TTC549 (cell line): ENCODE data around the gene PRRX1.

Experiments used
- FAIRE-seq: peaks from 2 replicates; lab custom pipeline; 2012; peaks lifted over from hg19 to GRCh38; lab: Jason Lieb, UNC

Gene PRRX1

GRCh38 chr1:170664093-170664827, at the start of gene PRRX1:
Gene PRRX1 (plus strand): TSS chr1:170664131. CDS start chr1:170664219, 88 bp downstream.
- no peak for FAIRE-seq

DNA sequence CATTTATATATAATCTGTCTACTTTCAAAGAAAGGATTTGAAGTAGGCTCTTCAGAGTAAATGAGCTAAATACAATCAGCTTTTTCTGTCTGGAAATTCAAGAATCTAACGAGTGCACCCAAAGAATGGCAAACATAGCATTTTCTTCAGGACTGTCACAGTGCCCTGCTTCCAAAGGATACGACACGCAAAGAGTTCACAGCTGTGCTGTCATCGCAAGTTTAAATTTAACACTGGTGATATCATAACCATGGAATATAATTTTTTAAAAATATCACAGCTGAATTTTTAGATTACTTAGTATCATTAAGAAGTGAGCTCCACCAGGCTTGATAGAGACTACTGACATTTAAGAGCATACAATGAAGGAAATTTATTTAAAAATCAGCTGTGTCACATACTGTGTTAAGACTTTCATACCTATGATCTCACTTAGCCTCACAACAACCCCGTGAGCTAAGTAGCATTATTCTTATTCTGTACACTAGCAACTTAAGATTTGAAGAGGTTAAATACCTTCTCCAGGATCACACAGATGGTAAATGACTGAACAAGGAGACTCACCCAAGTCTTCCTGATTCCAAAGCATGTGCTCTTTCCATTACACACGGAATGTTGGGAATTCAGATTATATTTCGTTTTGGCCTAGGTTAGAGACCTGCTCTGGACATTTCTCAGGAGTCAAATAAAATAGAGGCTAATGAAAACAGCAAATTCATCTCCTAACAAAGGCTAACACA, 46.2 kb upstream of the PRRX1 start:
- no peak for FAIRE-seq

DNA sequence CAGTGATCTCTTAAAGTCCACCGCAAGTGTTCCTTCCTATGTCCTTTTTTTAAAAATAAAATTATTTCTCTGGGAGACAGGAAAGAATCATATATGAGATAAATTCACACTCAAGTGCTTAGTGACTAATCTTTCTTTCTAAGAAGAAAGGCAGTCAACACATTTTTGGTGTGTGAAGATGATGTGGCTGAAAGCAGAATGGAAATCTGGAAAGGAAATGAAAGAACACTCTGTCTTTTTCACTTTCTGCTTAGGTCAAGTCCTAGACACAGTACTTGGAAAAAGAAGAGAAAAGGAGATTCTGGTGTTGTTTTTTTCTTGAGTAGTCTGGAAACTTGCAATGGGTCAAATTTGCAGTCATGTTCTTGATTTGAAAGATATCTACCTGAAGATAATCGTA, 45.5 kb upstream of the PRRX1 start:
- no peak for FAIRE-seq

DNA sequence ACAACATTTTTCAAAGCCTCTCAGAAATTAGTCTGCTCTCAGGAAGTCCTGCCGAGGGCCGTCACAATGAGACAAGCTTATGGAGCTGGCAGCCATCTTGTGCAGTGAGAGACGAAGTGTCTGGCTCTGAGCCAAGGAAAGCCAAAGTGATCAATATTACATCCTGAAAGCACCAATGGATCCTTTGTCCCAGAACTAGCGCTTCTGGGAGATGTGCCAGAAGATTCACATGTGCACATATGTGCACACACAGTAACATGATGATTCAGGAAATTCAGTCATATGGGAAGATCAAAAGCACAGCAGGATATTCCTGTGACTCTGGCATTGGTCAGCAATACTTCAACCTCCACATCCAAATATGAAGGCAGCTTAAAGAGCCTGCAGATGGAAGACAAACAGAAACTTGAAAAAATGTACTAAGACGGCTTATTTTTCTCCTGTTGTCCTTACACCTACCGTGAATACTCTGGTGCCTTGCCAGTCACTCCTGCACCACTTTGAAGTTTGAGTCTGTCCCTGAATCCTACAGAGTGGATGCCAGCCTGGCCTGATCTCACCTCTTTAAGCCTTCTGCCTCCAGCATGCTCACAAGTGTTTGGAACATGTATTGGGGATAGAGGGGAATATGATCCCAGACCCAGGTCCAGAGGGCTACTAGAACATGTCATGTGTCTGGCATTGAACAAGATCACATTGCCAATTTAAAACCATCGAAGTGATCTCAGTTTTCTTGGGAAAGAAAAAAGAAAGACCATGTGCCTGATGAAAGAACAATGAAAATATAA, 44.5 kb upstream of the PRRX1 start:
- no peak for FAIRE-seq

GRCh38 chr1:170620164-170620563, 43.8 kb upstream of the PRRX1 start:
- no peak for FAIRE-seq

- no peak for FAIRE-seq
Observed at GRCh38 chr1:170623171-170623570, 40.8 kb upstream of the PRRX1 start.

DNA sequence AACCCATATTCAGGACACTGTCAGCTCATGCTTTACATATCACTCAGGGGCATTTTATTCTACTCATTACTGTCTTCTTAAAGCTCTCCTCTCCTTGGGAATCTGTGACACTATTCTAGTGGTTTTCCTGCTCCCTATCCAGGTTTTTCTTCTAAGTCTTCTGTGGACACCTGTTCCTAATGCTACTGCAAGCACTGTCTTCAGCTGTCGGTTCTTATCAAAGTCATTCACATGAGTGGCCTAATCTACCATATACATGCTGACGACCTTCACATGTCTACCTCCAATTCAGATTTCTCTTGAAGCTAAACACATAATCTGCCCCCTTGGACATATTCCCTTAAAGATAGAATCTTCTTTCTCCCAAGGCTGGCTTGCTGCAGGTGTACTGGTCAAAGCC, 39.8 kb upstream of the PRRX1 start:
- no peak for FAIRE-seq

GRCh38 chr1:170630977-170631376, 33.0 kb upstream of the PRRX1 start:
- FAIRE-seq: no peak

- FAIRE-seq: no peak
Observed at GRCh38 chr1:170634293-170634692, 29.6 kb upstream of the PRRX1 start.

DNA sequence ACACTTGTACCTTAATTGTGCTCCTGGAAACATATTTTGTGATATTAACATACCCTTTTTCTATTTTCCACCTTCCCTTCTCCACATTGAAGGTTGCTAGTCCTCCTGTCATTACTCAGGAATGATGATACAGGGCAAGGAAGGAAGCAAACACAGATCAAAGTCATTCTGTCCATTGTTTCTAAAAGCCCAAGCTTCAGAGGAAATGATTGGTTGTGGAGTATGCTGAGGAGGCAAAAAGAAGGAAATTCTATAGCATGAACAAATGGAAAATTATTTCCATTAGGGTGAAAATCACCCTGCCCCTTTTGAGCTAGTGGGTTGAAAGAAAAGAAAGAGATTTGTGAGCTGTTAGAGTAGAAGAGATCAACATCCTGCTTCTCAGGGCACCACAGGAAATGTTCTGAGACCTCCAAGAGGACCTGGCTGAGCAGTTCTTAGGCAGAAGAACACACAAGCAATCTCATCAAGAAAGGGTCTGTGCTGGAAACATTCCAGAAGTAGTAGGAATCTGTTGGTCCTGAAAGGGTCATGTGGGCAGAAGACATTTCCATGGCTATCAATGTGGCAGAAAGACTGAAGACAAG, 29.0 kb upstream of the PRRX1 start:
- FAIRE-seq: no peak

- FAIRE-seq: no peak
Observed at GRCh38 chr1:170640581-170640980, 23.4 kb upstream of the PRRX1 start.

DNA sequence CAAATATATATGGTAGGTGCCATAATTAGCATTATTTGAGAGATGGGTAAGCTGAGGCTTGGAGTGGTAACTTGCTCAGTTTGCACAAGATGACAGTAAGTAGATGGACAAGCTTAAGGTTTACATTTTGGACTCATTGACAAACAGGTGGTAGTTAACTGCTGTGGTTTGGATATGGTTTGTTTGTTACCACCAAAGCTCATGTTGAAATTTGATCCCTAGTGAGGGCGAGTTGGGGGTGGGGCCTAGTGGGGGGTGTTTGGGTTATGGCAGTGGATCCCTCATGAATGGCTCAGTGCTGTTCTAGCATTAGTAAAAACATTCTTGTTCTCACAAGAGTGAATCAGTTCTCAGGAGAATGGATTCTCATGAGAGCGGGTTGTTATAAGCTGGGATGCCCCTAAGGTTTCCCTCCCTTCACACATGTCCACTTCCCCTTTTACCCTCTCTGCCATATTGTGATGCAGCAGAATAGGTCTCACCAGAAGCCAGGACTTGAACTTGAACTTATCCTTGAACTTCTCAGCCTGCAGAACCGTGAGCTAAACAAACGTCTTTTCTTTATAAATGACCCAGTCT, 6.6 kb upstream of the PRRX1 start:
- FAIRE-seq: no peak

GRCh38 chr1:170659399-170660035, 4.4 kb upstream of the PRRX1 start:
- no peak for FAIRE-seq

GRCh38 chr1:170660281-170660713, 3.6 kb upstream of the PRRX1 start:
- no peak for FAIRE-seq

- FAIRE-seq: no peak
Observed at GRCh38 chr1:170660871-170661645, 2.9 kb upstream of the PRRX1 start.

DNA sequence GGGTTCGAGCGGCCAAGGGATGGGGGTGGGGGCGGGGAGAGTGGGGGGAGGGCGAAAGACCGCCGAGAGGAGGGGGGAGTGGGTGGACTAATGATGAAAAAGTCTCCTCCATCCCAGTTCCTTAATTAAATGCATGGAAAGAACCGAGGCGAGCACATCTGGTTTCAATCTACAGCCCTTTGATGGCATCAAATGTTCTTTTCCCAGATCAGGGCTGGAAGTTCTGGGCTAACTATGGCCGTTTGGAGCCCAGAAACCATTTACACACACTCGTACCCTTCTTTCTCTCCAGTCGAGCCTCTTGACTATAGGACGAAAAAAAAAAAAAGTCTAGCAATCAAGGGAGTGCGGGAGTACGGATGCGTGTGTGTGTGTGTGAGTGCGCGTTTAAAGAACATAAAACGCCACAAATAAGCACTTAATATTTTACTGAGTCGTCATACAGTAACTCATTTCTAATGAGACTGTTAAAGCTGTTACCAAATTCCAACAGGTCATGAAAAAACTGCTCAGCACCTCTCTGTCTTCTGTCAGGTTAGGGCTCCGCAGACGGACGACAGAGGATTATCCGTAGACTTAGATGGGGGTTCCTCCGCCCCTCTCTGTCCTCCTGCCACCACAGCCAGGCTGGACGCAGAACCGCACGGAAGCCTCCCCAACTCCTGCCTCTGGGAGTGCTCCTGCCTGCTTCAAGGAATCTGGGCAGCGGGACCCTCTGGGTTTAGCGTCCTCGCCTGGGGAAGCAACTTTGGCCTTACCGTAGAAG, 2.1 kb upstream of the PRRX1 start:
- no peak for FAIRE-seq

DNA sequence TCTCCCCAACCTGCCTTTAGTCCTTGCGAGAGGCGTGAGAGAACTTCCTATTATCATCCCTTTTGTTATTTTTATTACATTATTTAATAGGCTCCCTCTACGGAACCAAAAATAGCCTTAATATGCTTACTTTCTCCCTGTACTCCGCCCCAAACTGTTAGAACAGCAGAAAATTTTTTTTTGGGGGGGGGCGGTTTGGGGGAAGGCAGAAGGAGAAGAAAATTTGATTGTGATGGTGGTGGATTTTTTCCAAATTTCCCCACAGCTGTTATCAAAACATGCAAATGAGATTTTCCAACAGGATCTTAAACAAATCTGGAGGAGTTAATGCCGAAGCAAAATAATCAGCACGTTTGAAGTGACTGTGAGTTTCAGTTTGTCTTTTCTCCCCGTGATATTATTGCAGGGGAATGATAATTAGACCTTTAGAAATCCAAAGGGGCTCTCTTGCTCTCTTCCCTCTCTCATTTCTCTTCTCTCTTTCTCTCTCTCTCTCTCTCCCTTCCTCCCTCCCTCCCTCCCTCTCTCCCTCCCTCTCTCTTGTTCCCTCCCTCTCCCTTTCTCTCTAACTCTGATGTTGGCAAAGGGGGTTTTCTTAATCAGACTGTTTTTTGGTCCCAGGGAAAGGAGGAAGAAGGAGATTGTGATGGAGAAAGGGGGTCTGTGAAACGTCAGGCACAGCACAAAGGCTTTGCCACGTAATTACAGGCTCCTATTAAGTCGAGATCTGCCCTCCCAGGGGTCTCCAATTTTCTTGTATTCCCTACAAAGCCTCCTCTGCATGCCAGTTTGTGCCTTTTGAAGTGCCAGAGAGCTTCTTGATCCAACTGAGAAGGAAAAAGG, 1.1 kb upstream of the PRRX1 start:
- no peak for FAIRE-seq

DNA sequence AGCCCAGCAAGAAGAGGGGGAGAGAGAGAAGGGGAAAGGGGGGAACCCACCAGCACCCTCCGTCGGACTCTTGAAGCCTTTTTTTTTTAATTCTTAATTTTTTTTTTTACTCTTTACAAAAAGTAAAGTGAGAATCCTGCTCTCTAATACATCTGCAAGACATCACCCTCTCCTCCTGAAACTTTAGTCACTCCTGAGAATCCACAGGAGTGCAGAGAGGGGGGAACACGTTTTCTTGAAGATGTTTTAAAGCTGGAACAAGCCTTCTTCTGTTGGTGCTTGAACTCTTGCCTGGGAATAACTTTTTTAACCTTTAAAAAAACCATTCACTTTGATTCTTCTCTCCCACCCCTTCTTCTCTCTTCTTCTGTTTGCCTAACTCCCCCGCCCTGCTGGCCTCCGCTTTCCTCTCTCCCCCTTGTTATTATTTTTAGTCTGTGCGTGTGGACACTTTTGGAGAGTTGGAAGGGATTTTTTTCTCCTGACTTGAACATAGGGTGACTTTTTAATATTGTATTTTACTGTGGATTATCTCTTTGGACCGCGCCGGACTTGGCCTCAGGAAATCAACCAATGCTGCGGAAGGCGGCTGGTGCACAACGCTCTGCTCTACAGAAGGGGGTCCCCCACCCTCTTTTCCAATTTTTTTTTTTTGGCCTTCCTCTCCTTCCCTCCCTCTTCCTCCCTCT, 383 bp upstream of the PRRX1 start:
- FAIRE-seq: no peak
